ENCODE results near the gene SLC17A1.
"Not testable (repeated sequence)": the region's sequence is repeated elsewhere in the genome, so short reads cannot be mapped to it uniquely, and the experiment has no call there.

The SLC17A1 gene

GRCh38 chr6:25755483-25755882 lies 76.4 kb downstream of the SLC17A1 start:
- DNase-seq, result no peak

- no peak for DNase-seq
Observed at GRCh38 chr6:25754535-25754934, 77.3 kb downstream of the SLC17A1 start, which contains the start of gene SLC17A4. Gene SLC17A4, plus strand, starts transcription at chr6:25754742. Its CDS starts 7,221 bp downstream, at chr6:25761963.

- DNase-seq, result no peak
Observed at GRCh38 chr6:25753079-25753478, 78.8 kb downstream of the SLC17A1 start.

GRCh38 chr6:25750906-25751305 lies 80.9 kb downstream of the SLC17A1 start:
- DNase-seq, result no peak

- DNase-seq, result no peak
Observed at GRCh38 chr6:25749837-25750236, 82.0 kb downstream of the SLC17A1 start.

GRCh38 chr6:25748601-25749517 lies 83.0 kb downstream of the SLC17A1 start:
- DNase-seq, result not testable (repeated sequence)

GRCh38 chr6:25748049-25748448 lies 83.8 kb downstream of the SLC17A1 start:
- DNase-seq, result no peak

GRCh38 chr6:25747477-25747876 lies 84.4 kb downstream of the SLC17A1 start:
- no peak for DNase-seq

GRCh38 chr6:25746968-25747367 lies 84.9 kb downstream of the SLC17A1 start:
- DNase-seq, result no peak

GRCh38 chr6:25745836-25746235 lies 86.0 kb downstream of the SLC17A1 start:
- DNase-seq, result no peak

- DNase-seq, result no peak
Observed at GRCh38 chr6:25743868-25744267, 88.0 kb downstream of the SLC17A1 start.

GRCh38 chr6:25735261-25735660 lies 96.6 kb downstream of the SLC17A1 start:
- DNase-seq, result no peak

All from stimulated activated CD4-positive, alpha-beta T cell treated with anti-CD3 and anti-CD28 coated beads, Interleukin-12 subunit alpha, Interleukin-12 subunit beta, amount 100 ng/mL, for 4 hours (primary cell).